Ishikawa (cell line): Measurements from ENCODE around the gene JPH4.

Experiments used
- EGR1 ChIP-seq: IDR thresholded peaks from 2 replicates; pipeline ENCODE4 v1.6.1; 2012
- EP300 ChIP-seq: IDR thresholded peaks from 2 replicates; pipeline ENCODE4 v1.6.1; 2012; ENCODE audit warnings: borderline replicate concordance
- FOXM1 ChIP-seq: IDR thresholded peaks from 2 replicates; pipeline ENCODE4 v1.6.1; 2012; ENCODE audit warnings: low read depth, borderline replicate concordance
- MAX ChIP-seq: IDR thresholded peaks from 2 replicates; pipeline ENCODE4 v1.6.1; 2012
- RAD21 ChIP-seq: IDR thresholded peaks from 2 replicates; pipeline ENCODE4 v1.6.1; 2012; ENCODE audit warnings: low read depth
- REST ChIP-seq: IDR thresholded peaks from 2 replicates; pipeline ENCODE4 v1.6.1; 2012; ENCODE audit warnings: low read depth, mild to moderate bottlenecking
- TAF1 ChIP-seq: IDR thresholded peaks from 2 replicates; pipeline ENCODE4 v1.6.1; 2012; ENCODE audit warnings: low read depth, mild to moderate bottlenecking
- TCF12 ChIP-seq: IDR thresholded peaks from 2 replicates; pipeline ENCODE4 v1.6.1; 2012; ENCODE audit warnings: low read depth
- USF1 ChIP-seq: IDR thresholded peaks from 2 replicates; pipeline ENCODE4 v1.6.1; 2012
- YY1 ChIP-seq: IDR thresholded peaks from 2 replicates; pipeline ENCODE4 v1.6.1; 2012; ENCODE audit warnings: low read depth
- ZBTB7A ChIP-seq: IDR thresholded peaks from 2 replicates; pipeline ENCODE4 v1.6.1; 2012; ENCODE audit warnings: low read depth

- TF ChIP-seq USF1 (no peak), EGR1 (no peak), REST (no peak), EP300 (no peak), ZBTB7A (no peak), RAD21 (no peak), MAX (no peak), YY1 (no peak), TAF1 (no peak), TCF12 (no peak), FOXM1 (no peak)
Observed at GRCh38 chr14:23566112-23566777, 12.3 kb downstream of the JPH4 start.
